Stimulated activated CD4-positive, alpha-beta T cell treated with anti-CD3 and anti-CD28 coated beads, Interleukin-2, amount 100 ng/mL, for 24 hours (primary cell): ENCODE results near the gene OST4.

Experiments
- DNase-seq, 2 donors: peaks; one replicate each; pipeline ENCODE4 v3.0.0-alpha.2; 2020

Gene OST4

GRCh38 chr2:27050996-27051901 is 20.2 kb downstream of the OST4 start, which contains the start of gene AGBL5:
AGBL5 (plus strand) TSS chr2:27051668; CDS start chr2:27052959, 1,291 bp downstream.
- peak; percentile 94 to 95 for DNase-seq

- peak; percentile 91 to 94 for DNase-seq
These were observed 21.0 kb downstream of the OST4 start for GRCh38 chr2:27050281-27050995.

GRCh38 chr2:27049422-27050280 is 21.8 kb downstream of the OST4 start:
- peak; percentile 72 to 78 for DNase-seq

GRCh38 chr2:27042985-27043634 is 28.3 kb downstream of the OST4 start:
- DNase-seq, result no peak

GRCh38 chr2:27042159-27042661 is 29.2 kb downstream of the OST4 start:
- no peak for DNase-seq

GRCh38 chr2:27041752-27042151 is 29.7 kb downstream of the OST4 start:
- no peak for DNase-seq

GRCh38 chr2:27040282-27040681 is 31.2 kb downstream of the OST4 start:
- DNase-seq, result no peak

GRCh38 chr2:27039871-27040270 is 31.6 kb downstream of the OST4 start:
- DNase-seq, result no peak

GRCh38 chr2:27039426-27039825 is 32.0 kb downstream of the OST4 start:
- DNase-seq, result no peak

GRCh38 chr2:27038631-27039339 is 32.7 kb downstream of the OST4 start:
- no peak for DNase-seq

- no peak for DNase-seq
These were observed 33.4 kb downstream of the OST4 start for GRCh38 chr2:27038012-27038411.

- no peak for DNase-seq
These were observed 38.1 kb downstream of the OST4 start for GRCh38 chr2:27033253-27033852.

GRCh38 chr2:27032495-27033252 is 38.8 kb downstream of the OST4 start, which contains the start of gene TMEM214:
TMEM214 (plus strand) TSS chr2:27032965; CDS start chr2:27033016, 51 bp downstream.
- peak; percentile 81 to 89 for DNase-seq

GRCh38 chr2:27029051-27029450 is 42.4 kb downstream of the OST4 start:
- no peak for DNase-seq

GRCh38 chr2:27027211-27027651 is 44.2 kb downstream of the OST4 start:
- DNase-seq, result no peak

- no peak for DNase-seq
These were observed 45.3 kb downstream of the OST4 start for GRCh38 chr2:27025861-27026851.

GRCh38 chr2:27025281-27025800 is 46.1 kb downstream of the OST4 start:
- DNase-seq, result no peak

GRCh38 chr2:27024812-27025211 is 46.6 kb downstream of the OST4 start:
- no peak for DNase-seq

GRCh38 chr2:27024188-27024587 is 47.3 kb downstream of the OST4 start:
- no peak for DNase-seq
